ENCODE data around the gene CENPV. TPM values are rescaled to one million over a fixed set of nuclear protein-coding genes. Genes with fewer than 3 reads are reported as not detected.
A peak's percentile ranks its signal among the peaks of the same experiment; 100 is the strongest.

Gene CENPV
- total and polyA plus RNA-seq, 8 donors, result 7.6 to 26.1 (median 9.8) TPM

DNA sequence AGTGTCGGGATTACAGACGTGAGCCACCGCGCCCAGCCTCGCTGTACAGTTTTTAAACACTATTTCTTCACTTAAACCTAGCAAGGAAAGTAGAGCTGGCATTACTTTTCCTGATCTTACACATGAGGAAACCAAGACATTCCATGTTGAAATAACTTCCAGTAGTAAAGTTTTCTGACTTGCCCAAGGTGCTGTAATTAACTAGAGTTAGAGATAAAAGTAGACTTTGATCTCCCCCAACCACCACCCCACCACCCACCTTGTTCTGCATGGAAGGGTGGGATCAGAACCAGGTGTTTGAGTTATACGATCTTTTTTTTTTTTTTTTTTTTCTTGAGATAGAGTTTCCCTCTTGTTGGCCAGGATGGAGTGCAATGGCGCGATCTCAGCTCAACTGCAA lies 47.1 kb downstream of the CENPV start:
- DNase-seq, result peak in 1 of 6 donors; percentile 1
- Histone ChIP-seq H3K36me3 (no peaks in the 10 kb centered on the region), H3K27me3 (no peaks in the 10 kb centered on the region), H3K9me3 (no peaks in the 10 kb centered on the region), H3K4me3 (no peak overlapping the region), H3K27ac (no peak overlapping the region), H3K4me1 (no peaks in the 10 kb centered on the region)
- WGBS, 2 donors, result 83 to 87% methylated on average over 8 of the region's 8 CpGs
- FAIRE-seq, result no peak
- ATAC-seq, result no peak
- intact Hi-C loops (cut with DNase I), result no loop called here
- TF ChIP-seq, protein P1, sequence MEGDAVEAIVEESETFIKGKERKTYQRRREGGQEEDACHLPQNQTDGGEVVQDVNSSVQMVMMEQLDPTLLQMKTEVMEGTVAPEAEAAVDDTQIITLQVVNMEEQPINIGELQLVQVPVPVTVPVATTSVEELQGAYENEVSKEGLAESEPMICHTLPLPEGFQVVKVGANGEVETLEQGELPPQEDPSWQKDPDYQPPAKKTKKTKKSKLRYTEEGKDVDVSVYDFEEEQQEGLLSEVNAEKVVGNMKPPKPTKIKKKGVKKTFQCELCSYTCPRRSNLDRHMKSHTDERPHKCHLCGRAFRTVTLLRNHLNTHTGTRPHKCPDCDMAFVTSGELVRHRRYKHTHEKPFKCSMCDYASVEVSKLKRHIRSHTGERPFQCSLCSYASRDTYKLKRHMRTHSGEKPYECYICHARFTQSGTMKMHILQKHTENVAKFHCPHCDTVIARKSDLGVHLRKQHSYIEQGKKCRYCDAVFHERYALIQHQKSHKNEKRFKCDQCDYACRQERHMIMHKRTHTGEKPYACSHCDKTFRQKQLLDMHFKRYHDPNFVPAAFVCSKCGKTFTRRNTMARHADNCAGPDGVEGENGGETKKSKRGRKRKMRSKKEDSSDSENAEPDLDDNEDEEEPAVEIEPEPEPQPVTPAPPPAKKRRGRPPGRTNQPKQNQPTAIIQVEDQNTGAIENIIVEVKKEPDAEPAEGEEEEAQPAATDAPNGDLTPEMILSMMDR (IDR thresholded peaks at IDR 0.05), result no peak

DNA sequence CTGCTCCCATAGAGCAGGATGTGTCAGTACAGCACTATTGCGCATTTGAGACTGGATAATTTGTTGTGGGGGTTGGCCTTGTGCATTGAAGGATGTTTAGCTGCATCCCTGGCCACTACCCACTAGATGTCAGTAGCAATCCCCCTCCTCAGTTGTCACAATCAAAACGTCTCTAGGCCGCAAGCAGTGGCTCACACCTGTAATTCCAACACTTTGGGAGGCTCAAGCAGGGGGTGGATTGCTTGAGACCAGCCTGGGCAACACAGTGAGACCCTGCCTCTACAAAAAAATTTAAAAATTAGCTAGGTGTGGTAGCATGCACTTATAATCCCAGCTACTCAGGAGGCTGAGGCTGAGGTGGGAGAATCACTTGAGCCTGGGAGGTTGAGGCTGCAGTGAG lies 48.4 kb downstream of the CENPV start:
- Histone ChIP-seq H3K27ac (no peak overlapping the region), H3K9me3 (no peaks in the 10 kb centered on the region), H3K4me1 (no peaks in the 10 kb centered on the region), H3K36me3 (no peaks in the 10 kb centered on the region), H3K27me3 (no peaks in the 10 kb centered on the region), H3K4me3 (no peak overlapping the region)
- intact Hi-C loops (cut with DNase I), result no loop called here
- peak in 1 of 6 donors; percentile 12 for DNase-seq
- FAIRE-seq, result no peak
- TF ChIP-seq, protein P1 (IDR thresholded peaks at IDR 0.05), result no peak
- ATAC-seq, result peak in 1 of 4 donors; percentile 20
- WGBS, 2 donors, result 74 to 79% methylated on average over 3 of the region's 3 CpGs

DNA sequence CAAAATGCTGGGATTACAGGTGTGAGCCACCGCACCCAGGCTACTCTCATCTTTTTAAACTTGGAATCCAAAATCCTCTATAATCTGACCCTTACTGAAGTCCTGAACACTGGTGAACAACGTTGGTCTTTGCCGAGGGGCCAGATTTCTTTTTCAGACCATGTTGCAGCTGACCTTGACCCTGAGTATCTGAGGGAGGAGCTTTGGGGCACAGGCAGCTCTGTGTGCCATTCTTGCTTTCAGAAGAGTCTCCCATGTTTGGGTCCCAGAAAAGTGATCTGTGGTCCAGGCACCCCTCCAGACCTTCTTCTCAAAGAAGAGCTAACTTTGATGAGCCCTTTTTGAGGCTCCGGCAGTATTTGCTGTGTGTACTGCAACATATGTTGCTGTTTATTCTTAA lies 50.4 kb downstream of the CENPV start:
- no peak overlapping the region for H3K27ac ChIP-seq
- peaks cover 0 to 4% (median 0%) of the 10 kb centered on the region in 3 donors for H3K4me1 ChIP-seq
- H3K27me3 ChIP-seq, result no peaks in the 10 kb centered on the region
- FAIRE-seq (no peak), DNase-seq (peak in 1 of 6 donors; percentile 11), ATAC-seq (no peak)
- WGBS, 2 donors, result 58 to 64% methylated on average over 4 of the region's 4 CpGs
- no peaks in the 10 kb centered on the region for H3K36me3 ChIP-seq
- TF ChIP-seq, protein P1 (IDR thresholded peaks at IDR 0.05), result no peak
- intact Hi-C loops (cut with DNase I), result no loop called here
- no peaks in the 10 kb centered on the region for H3K9me3 ChIP-seq
- H3K4me3 ChIP-seq, result no peak overlapping the region

DNA sequence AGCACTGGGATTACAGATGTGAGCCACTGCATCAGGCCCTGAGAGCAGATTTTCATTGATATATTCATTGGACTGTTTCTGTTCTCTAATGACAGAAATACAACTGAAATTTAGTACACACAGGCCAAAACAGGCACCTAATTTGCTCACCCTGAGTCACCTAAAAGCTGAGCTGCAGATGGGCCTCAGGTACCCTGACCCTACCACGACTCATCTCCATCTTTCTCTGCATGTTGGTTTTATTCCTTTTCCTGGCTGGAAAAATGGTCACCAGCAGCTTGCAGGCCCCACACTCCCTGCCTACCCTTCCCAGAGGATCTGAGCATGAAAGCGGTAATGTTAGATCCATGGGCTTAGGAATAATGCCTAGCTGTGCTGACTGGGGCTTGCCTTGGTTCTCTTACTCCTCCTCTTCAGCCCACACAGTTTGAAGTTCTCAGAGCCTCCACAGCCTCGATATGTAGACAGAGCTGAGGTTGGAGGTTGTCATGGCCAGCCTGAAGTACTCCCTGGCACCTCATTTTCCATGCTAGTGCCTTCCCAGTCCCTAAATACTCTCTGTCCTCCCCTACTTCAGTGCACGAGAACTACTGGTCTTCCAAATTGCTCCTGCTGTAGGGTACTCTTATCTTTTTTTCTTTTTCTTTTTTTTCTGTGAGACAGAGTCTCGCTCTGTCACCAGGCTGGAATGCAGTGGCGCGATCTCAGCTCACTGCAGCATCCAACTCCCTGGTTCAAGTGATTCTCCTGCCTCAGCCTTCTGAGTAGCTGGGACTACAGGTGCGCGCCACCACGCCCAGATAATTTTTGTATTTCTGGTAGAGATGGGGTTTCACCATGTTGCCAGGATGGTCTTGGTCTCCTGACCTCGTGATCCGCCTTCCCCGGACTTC lies 51.1 kb downstream of the CENPV start:
- Histone ChIP-seq H3K4me1 (peaks cover 0 to 8% (median under 1%) of the 10 kb centered on the region in 3 donors), H3K4me3 (no peak overlapping the region), H3K27ac (no peak overlapping the region), H3K36me3 (no peaks in the 10 kb centered on the region), H3K9me3 (no peaks in the 10 kb centered on the region), H3K27me3 (no peaks in the 10 kb centered on the region)
- intact Hi-C loops (cut with DNase I), result no loop called here
- WGBS, 2 donors, result 93 to 95% methylated on average over 13 of the region's 13 CpGs
- DNase-seq (peak in 1 of 6 donors; percentile 6), ATAC-seq (no peak), FAIRE-seq (no peak)
- TF ChIP-seq, protein P1 (IDR thresholded peaks at IDR 0.05), result no peak

DNA sequence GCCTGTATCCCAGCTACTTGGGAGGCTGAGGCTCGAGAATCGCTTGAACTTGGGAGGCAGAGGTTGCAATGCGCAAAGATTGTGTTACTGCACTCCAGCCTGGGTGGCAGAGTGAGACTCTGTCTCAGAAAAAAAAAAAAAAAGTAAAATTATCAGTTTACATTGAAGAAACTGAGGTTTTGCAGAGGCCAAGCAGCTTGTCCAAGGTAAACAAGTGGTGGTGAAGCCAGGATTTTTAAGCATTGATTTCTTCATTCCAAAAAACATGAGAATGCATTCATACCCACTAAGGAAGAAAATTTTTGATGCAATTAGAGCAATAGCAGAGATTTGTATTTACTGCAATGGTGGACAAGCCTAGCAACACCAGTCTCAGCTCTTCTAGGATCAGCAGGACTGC lies 52.7 kb downstream of the CENPV start:
- H3K9me3 ChIP-seq, result no peaks in the 10 kb centered on the region
- WGBS, 2 donors, result 93 to 95% methylated on average over 3 of the region's 3 CpGs
- no peak overlapping the region for H3K4me3 ChIP-seq
- no peaks in the 10 kb centered on the region for H3K27me3 ChIP-seq
- peaks cover 0 to 10% (median 4%) of the 10 kb centered on the region in 3 donors for H3K4me1 ChIP-seq
- ATAC-seq, result no peak
- intact Hi-C loops (cut with DNase I), result no loop called here
- H3K27ac ChIP-seq, result no peak overlapping the region
- no peak for DNase-seq
- TF ChIP-seq, protein P1 (IDR thresholded peaks at IDR 0.05), result no peak
- no peak for FAIRE-seq
- H3K36me3 ChIP-seq, result no peaks in the 10 kb centered on the region

Data from pancreas (tissue), 10 donors.